Activated T-cell treated with anti-CD3 and anti-CD28 coated beads, Interleukin-2, amount 50 U/mL, for 4 hours (primary cell): ENCODE data around the gene GNGT1. TPM values are rescaled to one million over a fixed set of nuclear protein-coding genes. Genes with fewer than 3 reads are reported as not detected.

Source experiments
- ATAC-seq, 2 donors: fragments of 200-7000 bp; cut with Tn5 transposase; one replicate each; pipeline ENCODE4 v1.10.0; 2021
- DNase-seq: peaks from one replicate; pipeline ENCODE4 v3.0.0-alpha.2; 2020
- H3K27me3 Mint-ChIP-seq: one replicate; pipeline ENCODE4 v1.8.0; 2021; ENCODE audit warnings: low read depth, mixed read lengths
- H3K36me3 Mint-ChIP-seq: one replicate; pipeline ENCODE4 v1.8.0; 2022; ENCODE audit warnings: mixed read lengths; ENCODE audit not compliant: insufficient read depth
- H3K4me1 Mint-ChIP-seq: one replicate; pipeline ENCODE4 v1.8.0; 2021; ENCODE audit warnings: low read depth, mixed read lengths
- H3K4me3 Mint-ChIP-seq: one replicate; pipeline ENCODE4 v1.8.0; 2021; ENCODE audit warnings: mild to moderate bottlenecking, moderate library complexity, mixed read lengths
- H3K9me3 Mint-ChIP-seq: one replicate; pipeline ENCODE4 v1.8.0; 2021; ENCODE audit warnings: mixed read lengths
- total RNA-seq, 3 donors: library from RNA; stranded (reverse); gene quantifications; one replicate each; pipeline ENCODE4 v1.2.1, GENCODE V29; 2021

Gene GNGT1
- total RNA-seq: not detected

DNA sequence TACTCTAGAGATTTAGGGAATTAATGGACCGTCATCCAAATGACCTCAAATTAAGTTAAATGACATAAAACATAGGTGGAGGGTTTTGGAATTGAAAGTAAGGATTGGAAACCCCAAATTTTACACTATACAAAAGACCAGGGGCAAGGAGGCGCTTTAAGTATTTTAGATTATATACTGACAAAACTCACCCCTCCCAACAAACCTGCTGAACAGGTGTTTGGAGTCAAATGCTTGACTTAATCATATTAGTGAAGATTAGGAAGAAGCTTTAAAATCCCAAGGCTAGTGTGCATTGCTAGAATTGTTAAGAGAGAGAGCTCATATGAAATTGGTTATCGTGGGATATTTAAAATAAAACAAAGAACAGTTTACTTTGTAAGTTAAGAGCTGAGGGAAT is at the start of gene GNGT1:
Gene GNGT1 (plus strand): TSS at position 301 of the 400 bp plus-strand sequence. CDS start 180 bp downstream, outside the sequence.
- Mint-ChIP-seq H3K9me3 (no peaks in the 10 kb centered on the region), H3K4me1 (no peaks in the 10 kb centered on the region), H3K4me3 (no peak within 1 kb of the TSS), H3K27me3 (no peaks in the 10 kb centered on the region), H3K36me3 (no peaks in the 10 kb centered on the region)
- ATAC-seq (no peak), DNase-seq (no peak)

DNA sequence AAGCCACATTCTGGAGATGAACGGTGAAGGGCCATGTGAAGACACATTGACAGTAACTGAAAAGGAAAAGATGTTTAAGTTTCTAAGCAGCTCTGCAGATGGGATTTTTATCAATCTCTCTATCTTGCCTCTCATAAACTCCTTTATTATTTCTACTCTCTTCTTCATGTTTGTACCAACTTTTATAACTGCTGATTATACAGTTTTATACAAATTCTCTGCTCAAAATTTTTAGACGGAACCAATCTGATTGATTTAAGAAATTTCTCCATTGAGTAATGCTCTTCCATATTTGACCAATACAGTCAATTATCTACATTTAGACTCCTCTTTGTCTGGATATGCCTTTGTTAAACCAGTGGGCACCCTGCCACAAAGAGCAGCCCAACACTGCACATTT is 47.5 kb upstream of the GNGT1 start:
- Mint-ChIP-seq H3K4me1 (no peaks in the 10 kb centered on the region), H3K36me3 (no peaks in the 10 kb centered on the region), H3K9me3 (no peaks in the 10 kb centered on the region), H3K4me3 (no peak overlapping the region), H3K27me3 (no peaks in the 10 kb centered on the region)
- DNase-seq (no peak), ATAC-seq (no peak)

DNA sequence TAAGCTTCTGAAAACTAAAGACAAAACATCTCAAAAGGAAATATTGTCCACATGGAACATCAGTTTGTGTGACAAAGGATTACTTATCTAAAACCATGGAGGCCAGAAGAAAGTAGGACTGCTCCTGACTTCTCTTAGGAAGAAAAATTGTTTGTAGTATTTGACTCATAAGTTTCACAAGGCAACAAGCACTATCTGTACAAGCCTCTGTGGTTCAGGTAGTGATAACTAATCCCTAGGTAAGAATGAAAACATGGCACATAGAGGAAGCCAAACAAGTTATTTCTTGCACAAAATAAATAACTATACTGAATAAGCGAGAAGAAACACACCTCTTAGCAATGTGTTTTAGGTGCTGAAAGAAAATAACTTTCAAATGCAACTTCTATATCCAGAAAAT is 46.1 kb upstream of the GNGT1 start:
- ATAC-seq (no peak), DNase-seq (no peak)
- Mint-ChIP-seq H3K36me3 (no peaks in the 10 kb centered on the region), H3K9me3 (no peaks in the 10 kb centered on the region), H3K4me1 (no peaks in the 10 kb centered on the region), H3K27me3 (no peaks in the 10 kb centered on the region), H3K4me3 (no peak overlapping the region)

DNA sequence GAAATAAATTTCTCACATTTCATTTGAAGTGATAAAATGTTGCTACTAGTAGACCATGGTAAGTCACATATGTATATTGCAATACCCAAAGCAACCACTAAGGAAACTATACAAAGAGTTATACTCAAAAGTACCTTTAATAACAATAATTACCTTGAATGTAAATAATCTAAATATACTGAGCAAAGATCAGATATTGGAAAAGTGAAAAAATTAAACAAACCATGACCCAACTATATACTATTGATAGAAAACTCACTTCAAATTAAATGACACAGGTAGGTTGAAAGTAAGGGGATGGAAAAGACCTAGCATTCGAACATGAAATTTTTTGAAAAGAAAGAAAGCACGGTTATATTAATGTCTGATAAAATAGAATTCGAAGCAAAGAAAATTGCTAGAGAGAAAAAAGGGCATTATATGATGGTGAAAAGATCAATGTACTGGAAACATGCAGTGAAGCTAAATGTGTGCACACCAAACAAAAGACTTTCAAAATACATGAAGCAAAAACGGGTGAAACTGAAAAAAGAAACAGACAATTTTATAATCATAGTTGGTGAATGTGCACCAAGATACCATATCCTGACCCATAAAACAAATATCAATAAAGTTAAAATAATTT is 44.9 kb upstream of the GNGT1 start:
- no peaks in the 10 kb centered on the region for H3K9me3 Mint-ChIP-seq
- no peaks in the 10 kb centered on the region for H3K4me1 Mint-ChIP-seq

DNA sequence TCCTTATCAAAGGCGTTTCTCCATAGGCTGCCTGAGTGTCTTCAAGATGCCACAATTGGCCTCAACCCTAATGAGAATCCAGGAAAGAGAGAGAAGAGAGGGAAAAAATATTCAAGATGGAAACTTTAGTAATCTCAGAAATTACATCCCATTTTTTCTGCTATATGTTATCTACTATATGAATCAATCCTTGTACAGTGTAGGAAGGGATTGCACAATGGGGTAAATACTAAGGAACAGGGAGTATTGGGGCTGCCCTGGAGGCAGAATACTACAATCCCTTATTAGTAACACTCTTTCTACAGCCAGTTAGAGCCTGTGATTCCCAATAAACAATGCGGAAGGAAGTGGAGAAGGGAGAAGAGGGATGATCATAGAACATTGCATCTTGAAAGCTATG is 43.7 kb upstream of the GNGT1 start:
- ATAC-seq (no peak), DNase-seq (no peak)
- H3K4me3 Mint-ChIP-seq: no peak overlapping the region
- H3K4me1 Mint-ChIP-seq: no peaks in the 10 kb centered on the region
- no peaks in the 10 kb centered on the region for H3K36me3 Mint-ChIP-seq
- H3K27me3 Mint-ChIP-seq: no peaks in the 10 kb centered on the region
- no peaks in the 10 kb centered on the region for H3K9me3 Mint-ChIP-seq

More for the DNA sequence above, 44.9 kb upstream of the GNGT1 start:
- no peak overlapping the region for H3K4me3 Mint-ChIP-seq
- H3K36me3 Mint-ChIP-seq: no peaks in the 10 kb centered on the region
- no peak for ATAC-seq
- no peaks in the 10 kb centered on the region for H3K27me3 Mint-ChIP-seq
- DNase-seq: no peak

DNA sequence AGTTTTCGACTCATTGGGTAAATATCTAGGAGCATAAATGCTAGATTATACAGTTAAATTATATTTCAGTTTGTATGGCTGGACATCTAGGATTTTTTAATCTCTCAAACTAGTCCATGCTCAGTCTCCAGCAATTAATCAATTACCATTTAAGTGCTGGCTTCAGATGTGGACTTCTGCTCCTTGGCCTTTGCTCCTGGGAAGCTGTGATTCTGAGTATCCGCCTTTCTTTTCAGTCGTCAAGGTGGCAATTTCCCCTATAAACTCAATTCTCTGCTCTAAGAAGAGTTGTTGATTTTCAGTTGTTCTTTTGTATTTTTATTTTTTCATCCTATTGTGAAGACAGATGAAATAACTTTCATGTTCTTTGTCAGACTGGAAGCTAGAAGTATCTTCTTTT is 39.5 kb upstream of the GNGT1 start:
- H3K27me3 Mint-ChIP-seq: no peaks in the 10 kb centered on the region
- H3K4me3 Mint-ChIP-seq: no peak overlapping the region
- H3K4me1 Mint-ChIP-seq: no peaks in the 10 kb centered on the region
- DNase-seq: no peak
- no peaks in the 10 kb centered on the region for H3K9me3 Mint-ChIP-seq
- ATAC-seq: no peak
- no peaks in the 10 kb centered on the region for H3K36me3 Mint-ChIP-seq

DNA sequence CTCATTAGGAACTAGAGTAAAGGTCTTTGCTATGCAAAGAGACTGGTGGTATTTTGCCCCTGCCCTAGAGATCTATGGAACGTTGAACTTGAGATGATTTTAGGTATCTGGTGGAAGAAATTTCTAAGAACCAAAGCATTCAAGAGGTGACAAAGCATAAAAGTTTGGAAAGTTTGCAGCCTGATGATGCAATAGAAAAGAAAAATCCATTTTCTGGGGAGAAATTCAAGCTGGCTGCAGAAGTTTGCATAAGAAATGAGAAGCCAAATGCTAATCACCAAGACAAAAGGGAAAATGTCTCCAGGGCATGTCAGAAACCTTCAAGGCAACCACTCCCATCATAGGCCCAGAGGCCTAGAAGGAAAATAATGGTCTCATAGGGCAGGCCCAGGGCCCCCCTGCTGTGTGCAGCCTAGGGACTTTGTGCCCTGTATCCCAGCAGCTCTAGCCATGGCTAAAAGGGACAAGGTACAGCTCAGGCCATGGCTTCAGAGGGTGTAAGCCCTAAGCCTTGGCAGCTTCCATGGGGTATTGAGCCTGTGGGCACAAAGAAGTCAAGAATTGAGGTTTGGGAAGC is 32.3 kb upstream of the GNGT1 start:
- H3K27me3 Mint-ChIP-seq: peaks cover 2% of the 10 kb centered on the region
- no peaks in the 10 kb centered on the region for H3K36me3 Mint-ChIP-seq
- H3K4me1 Mint-ChIP-seq: no peaks in the 10 kb centered on the region
- no peaks in the 10 kb centered on the region for H3K9me3 Mint-ChIP-seq
- no peak overlapping the region for H3K4me3 Mint-ChIP-seq
- ATAC-seq: no peak
- DNase-seq: no peak

DNA sequence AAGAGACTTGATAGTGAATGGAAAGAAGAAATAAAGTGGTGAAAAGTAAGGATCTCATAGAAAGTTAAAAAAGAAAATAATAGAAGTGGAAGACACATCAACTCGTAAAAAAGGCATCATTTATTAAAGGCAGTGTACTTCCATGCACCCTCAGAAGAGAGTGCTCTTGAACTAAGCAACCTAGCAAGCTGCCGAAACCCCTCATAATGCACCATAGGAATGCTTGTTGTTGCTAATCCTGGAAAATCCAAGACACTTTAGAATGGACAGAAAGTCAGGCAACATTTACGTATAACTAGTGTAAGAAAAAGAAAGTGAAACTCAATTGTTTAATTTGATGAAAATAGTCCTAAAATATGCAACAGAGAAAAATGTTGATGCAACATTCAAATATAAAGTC is 28.6 kb upstream of the GNGT1 start:
- Mint-ChIP-seq H3K27me3 (peaks cover 2% of the 10 kb centered on the region), H3K36me3 (no peaks in the 10 kb centered on the region), H3K4me3 (no peak overlapping the region), H3K9me3 (peaks cover 6% of the 10 kb centered on the region), H3K4me1 (no peaks in the 10 kb centered on the region)
- DNase-seq: no peak
- no peak for ATAC-seq

DNA sequence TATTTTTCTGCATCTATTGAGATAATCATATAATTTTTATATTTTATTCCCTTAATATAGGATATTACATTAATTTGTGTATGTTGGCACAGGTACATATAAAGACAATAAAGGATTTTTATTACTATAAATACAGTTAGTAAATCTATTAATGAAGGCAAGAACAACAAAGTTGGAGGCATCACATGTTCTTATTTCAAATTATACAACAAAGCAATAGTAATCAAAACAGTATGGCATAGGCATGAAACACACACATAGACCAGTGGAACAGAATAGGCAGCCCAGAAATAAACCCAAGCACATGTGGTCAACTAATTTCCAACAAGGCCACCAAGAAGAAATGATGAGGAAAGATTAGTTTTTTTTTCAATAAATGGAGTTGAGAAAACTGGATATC is 27.0 kb upstream of the GNGT1 start:
- Mint-ChIP-seq H3K36me3 (no peaks in the 10 kb centered on the region), H3K27me3 (peaks cover 2% of the 10 kb centered on the region), H3K4me1 (no peaks in the 10 kb centered on the region), H3K4me3 (no peak overlapping the region), H3K9me3 (peaks cover 6% of the 10 kb centered on the region)
- DNase-seq (no peak), ATAC-seq (no peak)

DNA sequence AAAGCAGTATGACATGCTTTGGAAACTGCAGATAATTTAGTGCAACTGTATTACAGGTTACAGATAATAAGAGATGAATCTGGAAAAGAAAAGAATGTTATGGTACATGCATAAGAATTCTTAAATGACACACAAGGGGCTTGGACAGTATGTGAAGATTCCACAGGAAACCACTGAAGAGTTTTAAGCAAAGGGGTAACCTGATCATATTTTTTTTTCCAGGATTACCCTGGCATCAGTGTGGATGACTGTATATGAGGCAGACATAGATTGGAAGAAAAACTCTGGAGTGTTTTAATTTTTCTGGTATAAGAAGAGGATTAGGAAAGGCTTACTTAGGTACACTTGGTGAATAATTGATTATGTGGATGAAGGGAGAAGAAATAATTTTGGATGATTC is 23.9 kb upstream of the GNGT1 start:
- no peak for DNase-seq
- Mint-ChIP-seq H3K9me3 (peaks cover 6% of the 10 kb centered on the region), H3K4me1 (no peaks in the 10 kb centered on the region), H3K36me3 (no peaks in the 10 kb centered on the region), H3K27me3 (peaks cover 3% of the 10 kb centered on the region), H3K4me3 (no peak overlapping the region)
- no peak for ATAC-seq

DNA sequence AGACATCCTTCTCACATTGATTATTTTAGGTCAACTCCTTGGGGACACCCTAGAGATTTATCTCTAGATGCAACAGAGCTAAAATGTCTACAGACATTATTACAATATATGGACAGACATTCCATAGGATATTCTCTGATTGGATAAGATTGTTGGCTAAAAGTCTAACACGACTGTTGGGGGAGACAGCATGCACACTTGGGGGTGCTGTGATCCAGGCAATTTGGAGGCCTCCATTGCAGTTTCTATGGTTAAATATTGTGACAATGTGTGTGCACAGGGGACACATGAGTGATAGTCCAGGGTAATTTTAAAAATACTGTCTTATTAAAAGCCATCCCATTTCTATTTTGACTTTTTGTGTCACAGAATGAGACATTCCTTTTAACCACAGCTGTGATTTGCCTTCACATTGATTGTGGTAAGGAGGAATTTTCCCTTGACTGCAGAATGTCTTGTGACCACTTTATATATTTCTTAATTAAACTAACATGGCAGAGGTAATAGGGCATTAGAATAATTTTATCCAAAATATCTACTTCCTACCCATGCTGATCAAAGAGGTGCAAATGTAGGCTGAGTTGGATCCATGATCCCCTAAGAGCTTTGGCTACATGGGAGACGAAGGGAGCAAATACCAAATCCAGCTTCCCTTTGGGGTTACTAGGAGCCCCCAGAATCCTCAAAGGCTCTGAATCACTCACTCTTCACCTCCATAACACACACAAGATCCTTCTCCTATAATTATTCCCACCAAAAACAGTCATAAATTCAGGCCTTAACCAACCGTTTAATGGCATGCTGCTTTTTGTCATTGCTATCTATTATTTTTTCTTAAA is 23.1 kb upstream of the GNGT1 start:
- Mint-ChIP-seq H3K9me3 (peaks cover 6% of the 10 kb centered on the region), H3K27me3 (peaks cover 7% of the 10 kb centered on the region), H3K36me3 (no peaks in the 10 kb centered on the region), H3K4me1 (no peaks in the 10 kb centered on the region), H3K4me3 (no peak overlapping the region)
- no peak for ATAC-seq
- DNase-seq: no peak

DNA sequence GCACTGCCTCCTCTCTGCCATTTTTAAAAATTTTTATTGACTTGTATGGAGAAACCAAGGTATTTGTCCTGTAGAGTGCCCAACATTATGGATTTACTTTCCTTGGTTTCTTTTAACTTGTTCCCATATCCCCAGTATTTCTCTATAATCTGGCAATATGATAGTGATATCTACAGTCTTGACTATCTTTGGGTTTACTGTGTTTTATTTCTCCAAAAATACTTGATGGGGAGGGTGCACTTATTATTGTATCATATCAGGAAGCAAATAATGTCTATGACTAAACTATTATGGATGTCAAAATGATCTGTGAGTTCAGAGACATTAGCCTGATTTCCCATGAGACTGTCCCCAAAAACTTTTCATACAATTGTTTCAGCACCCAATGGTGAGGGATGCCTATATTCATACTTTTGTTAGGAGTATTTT is 22.4 kb upstream of the GNGT1 start:
- Mint-ChIP-seq H3K4me3 (no peak overlapping the region), H3K27me3 (peaks cover 13% of the 10 kb centered on the region), H3K9me3 (peaks cover 6% of the 10 kb centered on the region), H3K36me3 (no peaks in the 10 kb centered on the region), H3K4me1 (no peaks in the 10 kb centered on the region)
- no peak for DNase-seq
- ATAC-seq: no peak

DNA sequence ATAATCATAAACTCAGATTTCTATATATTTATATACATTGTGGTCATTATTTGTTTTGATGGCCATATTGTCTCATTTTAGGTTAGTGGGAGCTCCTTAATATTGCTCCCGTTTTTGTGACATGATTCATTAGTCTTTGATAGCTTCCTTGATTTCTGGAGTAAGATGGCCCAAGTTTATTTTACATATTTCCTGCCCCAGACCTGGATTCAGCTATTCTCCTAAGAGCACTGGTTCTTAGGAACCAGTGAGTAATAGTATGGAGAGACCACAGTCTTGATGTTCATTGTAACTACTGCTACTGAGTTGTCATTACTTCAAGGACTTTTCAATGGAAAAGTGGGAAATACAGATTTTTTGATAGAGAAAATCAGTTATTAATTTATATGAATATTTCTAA is 21.8 kb upstream of the GNGT1 start:
- Mint-ChIP-seq H3K4me3 (no peak overlapping the region), H3K9me3 (peaks cover 3% of the 10 kb centered on the region), H3K36me3 (no peaks in the 10 kb centered on the region), H3K27me3 (peaks cover 18% of the 10 kb centered on the region), H3K4me1 (peaks cover under 1% of the 10 kb centered on the region)
- DNase-seq: no peak
- ATAC-seq: no peak

DNA sequence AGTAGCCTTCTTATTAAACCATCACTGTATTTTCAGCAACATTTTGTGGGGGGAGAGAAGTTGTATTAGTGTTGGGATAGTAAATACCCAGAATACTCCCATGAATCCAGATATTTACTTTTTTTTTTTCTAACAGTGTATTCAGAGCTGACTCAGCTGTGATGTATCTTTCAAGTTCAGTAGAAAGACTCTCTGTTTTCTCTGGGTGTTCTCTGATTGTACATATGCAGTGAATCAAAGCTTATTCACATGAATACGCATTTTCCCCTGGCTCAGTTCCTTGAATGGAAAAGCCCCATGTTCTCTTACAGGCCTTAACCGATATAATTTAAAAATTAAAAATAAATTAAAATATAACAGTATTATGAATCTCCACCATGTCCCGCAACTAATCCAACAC is 17.1 kb upstream of the GNGT1 start:
- DNase-seq: no peak
- Mint-ChIP-seq H3K27me3 (peaks cover 40% of the 10 kb centered on the region), H3K36me3 (no peaks in the 10 kb centered on the region), H3K9me3 (no peaks in the 10 kb centered on the region), H3K4me3 (no peak overlapping the region), H3K4me1 (peaks cover 8% of the 10 kb centered on the region)
- no peak for ATAC-seq

DNA sequence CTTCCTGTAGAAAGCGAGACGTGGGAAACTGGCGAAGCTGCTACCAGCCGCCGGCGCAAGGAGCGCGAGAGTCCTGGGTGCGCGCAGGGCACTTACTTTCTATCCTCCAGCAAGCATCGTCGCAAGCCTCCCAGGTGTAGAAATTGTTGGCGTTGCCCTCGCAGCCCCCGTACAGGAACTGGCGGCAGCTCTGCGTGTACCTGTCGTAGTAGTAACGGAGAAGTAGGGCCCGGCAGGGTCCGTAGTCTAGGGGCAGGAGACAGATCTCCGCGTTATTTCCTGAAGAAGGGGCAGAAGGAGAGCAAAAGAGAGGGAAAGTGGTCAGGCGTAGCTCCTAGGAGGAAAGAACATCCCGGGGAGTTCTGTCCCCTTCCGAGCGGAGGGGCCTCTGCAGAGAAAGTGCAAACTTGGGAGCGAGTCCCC is 16.3 kb upstream of the GNGT1 start:
- Mint-ChIP-seq H3K4me3 (peak overlapping the region; percentile 60), H3K36me3 (no peaks in the 10 kb centered on the region), H3K9me3 (no peaks in the 10 kb centered on the region), H3K27me3 (peaks cover 41% of the 10 kb centered on the region), H3K4me1 (peaks cover 8% of the 10 kb centered on the region)
- ATAC-seq (peak; percentile 37 to 56), DNase-seq (no peak)
